ENCODE data around the gene SLC9A8.

The SLC9A8 gene

DNA sequence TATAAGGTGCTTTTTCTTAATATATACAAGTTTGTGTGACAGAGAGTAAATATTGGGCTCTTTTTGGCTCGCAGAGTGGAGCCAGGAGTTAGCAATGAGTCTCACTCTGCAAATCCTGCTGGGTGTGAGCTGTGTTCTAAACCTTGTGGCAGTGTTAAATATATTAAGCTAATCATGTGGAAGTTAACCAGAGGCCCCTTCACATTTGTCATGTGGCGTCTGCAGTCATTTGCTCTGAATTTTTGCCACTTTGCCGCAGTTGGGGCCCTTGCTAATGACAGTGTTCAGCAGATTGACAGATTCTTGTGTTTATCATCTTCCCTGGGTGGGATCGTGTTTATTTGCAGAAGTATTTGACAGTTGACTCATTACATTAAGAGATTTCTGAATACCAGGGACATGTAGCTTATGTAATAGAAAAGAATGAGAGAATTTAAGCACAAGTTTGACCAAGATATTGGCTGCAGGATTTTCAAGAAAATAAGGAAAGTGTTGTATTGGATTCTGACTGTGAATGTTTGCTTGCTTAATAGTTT is 64.8 kb downstream of the SLC9A8 start:
- DNase-seq (ENCODE audit: low spot score) = peak; percentile 40

DNA sequence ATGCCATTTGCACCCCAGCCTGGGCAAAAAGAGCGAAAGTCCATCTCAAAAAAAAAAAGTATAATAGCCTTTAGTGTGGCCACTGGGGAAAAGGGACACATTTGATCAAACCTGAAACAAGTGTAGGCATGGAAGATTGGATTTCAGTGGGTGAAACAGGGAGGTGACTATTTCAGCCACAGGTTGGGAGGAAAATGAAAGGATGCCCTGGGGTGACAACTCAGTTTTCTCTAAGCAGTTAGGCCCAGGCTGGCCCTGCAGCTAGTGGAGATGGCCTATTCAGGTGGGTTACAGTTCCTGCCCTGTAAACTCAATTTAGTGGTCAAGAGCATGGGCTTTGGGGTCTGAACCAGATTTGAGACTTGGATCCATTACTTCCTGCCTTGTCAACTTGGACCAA is 66.3 kb downstream of the SLC9A8 start:
- no peak for DNase-seq (ENCODE audit: low spot score)

DNA sequence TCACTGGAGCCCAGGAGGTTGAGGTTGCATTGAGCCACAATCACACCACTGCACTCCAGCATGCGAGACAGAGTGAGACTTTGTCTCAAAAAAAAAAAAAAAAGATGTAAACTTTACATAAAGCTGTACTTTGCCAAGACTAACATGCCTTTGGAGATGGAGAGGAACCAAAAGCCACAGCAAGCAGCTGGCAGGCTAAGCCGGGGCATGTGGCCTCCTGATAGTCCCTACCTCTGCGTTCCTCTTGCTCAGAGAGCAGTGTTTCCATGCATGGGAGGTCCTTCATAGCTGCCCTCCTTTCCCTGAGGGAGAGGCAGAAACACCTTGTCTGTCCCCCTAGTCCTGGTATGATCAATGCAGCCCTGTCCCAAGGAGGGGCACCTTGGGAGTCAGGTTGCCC is 67.5 kb downstream of the SLC9A8 start:
- DNase-seq (ENCODE audit: low spot score) = no peak

DNA sequence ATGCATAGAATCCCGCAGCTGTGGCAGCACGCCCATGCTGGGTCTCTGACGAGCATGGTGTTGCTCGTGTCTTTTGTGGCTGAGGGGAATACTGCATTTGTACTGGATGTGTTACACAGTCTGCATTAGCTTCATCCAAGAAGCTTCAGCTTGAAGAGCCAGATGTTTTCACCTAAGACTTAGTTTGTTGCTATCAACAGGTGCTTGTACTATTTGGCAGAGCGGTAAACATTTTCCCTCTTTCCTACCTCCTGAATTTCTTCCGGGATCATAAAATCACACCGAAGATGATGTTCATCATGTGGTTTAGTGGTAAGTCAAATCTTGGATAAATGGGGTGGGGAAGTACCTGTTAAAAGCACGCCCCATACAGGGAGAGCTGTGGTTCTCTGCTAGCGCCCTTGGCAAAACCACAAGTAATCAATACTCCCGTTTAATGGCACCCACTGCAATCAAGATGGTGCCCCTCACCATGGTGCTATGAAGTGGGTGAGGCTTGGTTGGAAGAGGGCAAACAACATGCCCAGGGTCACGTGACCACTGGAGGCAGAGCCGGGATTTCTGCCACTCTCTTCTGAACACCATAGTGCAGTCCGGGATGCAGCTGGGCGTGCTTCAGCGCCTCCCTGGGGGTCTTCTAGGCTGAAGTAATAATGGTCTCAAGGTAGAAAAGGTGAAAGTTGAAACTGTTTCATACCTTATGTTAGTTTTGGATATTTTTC is 68.3 kb downstream of the SLC9A8 start:
- no peak for DNase-seq (ENCODE audit: low spot score)

DNA sequence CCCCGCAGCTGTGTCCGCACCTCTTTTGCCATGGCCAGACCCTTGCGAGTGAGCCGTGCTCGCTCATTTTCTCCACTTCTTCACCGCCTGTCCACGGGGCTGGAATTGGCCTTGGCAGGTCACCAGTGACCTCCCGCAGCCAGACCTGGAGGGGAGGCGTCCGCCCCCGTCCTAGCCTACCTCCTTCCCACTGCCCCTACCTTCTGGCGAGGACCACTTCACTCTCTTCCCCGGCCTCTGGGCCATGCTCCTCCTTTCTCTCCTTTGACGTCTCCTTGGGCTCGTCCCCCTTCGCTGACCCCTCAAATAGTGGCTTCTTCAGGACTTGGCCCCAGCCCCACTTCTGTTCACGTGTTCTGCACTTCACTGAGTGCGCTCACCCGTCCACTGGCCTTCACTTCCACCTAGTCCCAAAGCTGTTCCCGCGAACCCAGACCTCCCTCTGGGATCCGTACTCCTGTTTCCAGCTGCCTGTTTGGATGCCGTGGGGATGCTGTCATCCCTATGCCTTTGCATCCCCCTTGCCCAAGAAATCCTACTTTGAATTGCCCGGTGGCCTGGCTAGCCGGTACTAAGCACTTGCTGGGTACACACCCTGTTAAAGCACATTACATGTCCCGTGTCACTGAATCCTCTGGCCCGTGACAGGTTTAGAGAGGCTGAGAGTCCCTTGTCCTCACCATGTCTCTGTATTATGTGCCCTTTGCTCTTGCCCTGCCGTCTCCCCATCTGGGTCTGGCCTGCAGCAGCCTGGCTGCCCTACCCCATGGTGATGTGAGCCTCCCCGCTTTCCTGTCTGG is 69.7 kb downstream of the SLC9A8 start:
- DNase-seq (ENCODE audit: low spot score) = no peak

DNA sequence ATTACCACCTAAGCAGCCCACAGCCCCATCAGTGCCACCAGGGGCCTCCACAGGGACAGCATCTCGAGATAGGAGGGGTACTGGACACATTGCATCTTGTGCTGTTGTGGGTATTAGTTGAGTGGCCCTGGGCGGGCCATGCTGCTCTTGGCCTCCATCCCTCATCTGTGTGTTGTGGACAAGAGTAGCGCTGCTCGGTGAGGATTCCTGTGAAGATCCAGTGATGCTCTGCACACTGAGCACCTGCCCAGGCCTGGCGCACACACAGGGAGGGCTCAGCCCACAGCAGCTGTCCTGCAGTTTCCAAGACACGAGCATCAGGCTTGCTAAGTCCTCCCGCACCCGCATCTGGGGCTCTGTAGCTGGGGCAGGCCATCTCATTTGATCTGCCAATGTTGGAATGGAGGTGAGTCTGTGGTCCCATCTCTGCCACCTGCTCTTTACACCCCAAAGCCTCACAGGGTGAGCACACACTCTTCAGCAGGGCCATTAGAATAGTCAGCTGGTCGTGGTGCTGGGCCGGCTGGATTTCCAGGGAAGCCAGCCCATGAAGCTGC is 70.7 kb downstream of the SLC9A8 start:
- DNase-seq (ENCODE audit: low spot score) = no peak

DNA sequence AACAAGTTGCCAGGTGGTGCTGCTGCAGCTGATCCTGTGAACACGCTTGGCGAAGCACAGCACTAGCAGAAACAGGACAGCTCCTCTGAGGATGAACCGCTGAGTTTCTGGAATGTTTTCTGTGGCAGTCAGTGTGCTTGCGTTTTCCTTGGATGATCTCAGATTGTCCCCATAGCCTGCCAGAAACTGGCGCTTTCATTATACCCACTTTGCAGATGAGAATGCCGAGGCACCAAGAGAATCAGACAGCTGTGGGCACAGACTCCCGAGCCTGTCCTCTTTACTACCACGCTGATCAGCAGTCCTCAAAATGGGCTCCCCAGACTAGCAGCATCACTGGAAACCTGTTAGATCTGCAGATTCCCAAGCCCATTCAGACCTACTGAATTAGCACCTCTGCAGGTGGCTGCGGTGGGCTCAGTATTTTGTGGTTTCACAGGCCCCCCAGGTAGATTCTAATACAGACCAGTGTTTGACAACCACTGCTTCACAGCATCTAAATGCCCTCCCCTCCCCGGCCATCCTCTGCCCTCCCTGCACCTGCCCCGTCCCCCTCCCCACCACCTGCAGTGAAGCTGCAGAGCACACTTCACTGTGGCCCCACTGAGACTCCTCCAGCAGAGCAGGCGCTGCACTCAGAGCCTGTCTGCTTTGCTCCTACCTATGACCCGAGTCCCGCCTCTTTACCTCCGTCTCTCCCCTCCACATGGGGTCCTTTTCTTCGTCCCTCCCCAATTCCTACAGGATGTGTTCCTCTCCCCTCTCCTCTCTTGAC is 73.1 kb downstream of the SLC9A8 start:
- DNase-seq (ENCODE audit: low spot score) = no peak

DNA sequence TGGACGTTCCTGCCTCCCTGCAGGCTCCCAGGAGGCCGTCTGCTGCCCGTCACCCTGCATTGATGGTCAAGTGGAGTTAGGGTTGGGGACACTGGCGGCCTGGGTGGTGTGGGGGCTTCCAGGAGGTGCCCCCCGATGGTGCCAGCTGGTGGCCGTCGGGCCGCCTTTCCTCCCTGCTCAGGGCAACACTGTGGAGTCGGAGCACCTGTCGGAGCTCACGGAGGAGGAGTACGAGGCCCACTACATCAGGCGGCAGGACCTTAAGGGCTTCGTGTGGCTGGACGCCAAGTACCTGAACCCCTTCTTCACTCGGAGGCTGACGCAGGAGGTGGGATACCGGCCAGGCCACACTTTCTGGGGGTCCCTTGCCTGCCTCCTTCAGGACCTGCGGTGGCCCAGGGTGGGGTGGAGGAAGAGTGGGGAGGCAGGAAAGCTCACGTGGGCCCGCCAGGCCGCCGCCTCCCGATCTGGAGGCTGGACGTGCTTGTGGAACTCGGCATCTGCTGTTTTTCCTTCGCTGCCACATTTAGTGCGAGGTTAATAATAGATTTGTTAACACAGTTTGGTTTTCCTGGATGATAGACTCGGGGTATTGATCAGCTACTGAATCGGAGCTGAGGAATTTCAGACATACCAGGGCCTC is 74.1 kb downstream of the SLC9A8 start:
- no peak for DNase-seq (ENCODE audit: low spot score)

DNA sequence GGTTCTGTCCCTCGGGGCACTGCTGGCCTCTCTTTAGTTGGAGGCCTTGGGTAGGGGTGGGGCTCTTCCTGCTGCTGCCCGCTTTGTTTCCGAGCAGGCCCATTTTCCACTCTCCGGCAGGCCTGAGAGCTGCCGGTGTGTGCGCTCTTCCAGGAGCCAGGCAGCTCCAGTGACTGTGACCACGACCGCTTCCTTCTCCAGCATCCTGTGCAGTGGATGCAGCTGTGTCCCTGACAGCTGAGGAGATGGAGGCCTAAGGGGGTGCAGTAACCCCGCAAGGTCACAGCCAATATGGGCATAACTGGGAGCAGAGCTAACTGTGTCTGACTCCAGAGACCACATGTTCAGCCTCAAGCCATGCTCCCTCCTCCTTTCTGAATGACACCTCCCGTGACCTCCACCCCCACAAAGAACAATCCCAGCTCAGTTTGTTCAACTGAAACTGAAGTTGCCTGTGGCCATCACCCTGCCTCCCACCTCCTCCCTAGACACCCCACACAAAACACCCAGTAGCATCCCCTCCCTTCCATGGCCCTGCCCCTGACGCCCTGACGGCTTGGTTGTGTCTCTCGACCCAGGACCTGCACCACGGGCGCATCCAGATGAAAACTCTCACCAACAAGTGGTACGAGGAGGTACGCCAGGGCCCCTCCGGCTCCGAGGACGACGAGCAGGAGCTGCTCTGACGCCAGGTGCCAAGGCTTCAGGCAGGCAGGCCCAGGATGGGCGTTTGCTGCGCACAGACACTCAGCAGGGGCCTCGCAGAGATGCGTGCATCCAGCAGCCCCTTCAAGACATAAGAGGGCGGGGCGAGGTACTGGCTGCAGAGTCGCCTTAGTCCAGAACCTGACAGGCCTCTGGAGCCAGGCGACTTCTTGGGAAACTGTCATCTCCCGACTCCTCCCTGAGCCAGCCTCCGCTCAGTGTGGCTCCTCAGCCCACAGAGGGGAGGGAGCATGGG is 74.9 kb downstream of the SLC9A8 start:
- DNase-seq (ENCODE audit: low spot score) = no peak

DNA sequence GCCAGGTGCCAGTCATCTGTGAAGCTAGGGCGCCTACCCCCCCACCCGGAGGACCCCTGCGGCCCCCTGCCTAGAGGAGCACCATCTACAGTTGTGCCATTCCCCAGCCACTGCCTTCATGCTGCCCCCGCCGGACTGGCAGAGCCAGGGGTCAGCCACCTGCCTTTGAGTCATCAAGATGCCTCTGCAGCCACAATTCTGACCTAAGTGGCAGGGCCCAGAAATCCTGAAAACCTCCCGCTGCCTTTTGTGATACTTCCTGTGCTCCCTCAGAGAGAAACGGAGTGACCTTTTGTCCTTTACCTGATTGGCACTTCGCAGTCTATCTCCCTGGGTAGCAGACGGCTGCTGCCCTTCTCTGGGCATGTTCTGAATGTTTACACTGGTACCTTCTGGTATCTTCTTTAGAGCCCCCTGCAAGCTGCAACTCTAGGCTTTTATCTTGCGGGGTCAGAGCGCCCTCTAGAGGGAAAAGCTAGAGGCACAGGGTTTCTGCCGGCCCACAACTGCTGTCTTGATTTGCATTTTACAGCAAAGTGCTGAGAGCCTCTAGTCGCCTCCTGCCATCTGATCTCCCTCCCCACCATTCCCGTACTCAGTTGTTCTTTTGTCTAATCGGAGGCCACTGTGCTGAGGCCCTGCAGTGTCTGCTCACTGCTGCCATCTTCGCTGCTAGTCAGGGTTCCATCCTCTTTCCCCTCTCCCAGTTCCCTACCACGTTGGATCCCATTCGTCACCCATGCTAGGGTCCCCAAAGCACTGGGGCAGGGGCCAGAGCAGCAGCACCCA is 75.8 kb downstream of the SLC9A8 start:
- peak; percentile 78 for DNase-seq (ENCODE audit: low spot score)

DNA sequence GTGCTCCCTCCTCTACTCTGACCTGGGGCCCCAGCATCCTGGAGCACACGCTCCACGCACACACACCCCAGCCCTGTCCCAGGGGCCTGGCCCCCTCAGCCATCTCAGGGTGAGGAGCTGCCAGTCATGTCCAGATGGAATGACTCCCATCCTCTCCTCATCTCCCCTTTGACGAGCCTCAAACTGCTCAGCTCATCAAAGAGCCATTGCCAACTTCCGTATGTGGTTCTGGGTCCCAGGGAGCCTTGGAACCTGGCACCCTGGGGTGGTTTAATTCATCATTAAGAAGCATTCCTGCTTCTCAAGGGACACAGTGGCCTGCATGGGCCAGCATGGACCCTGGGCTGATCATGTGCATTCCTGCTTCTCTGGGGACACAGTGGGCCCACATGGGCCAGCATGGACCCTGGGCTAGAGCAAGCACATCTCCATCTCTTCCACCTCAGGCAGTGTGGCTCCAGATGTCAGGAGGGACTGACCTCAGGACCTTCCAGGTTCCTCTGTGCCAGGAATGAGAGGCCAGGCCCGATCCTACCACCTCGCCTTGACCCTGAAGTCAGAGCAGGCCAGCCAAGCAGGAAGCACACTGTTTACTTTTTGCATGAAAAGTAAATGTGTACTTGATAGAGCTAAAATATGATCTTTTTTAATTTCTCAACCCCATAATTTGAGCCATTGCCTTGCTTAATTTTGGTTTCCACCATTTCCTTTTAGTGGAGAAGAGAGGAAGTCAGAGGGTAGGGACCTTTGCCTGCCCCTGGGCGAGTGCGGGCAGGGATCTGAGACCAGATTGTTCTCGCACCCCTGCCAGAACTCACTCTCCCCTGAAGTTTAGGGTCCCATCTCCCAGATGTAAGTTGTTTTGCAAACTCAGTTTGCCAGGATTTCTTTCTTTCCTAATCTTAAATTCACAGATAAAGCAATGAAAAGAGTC is 76.6 kb downstream of the SLC9A8 start:
- DNase-seq (ENCODE audit: low spot score) = no peak

DNA sequence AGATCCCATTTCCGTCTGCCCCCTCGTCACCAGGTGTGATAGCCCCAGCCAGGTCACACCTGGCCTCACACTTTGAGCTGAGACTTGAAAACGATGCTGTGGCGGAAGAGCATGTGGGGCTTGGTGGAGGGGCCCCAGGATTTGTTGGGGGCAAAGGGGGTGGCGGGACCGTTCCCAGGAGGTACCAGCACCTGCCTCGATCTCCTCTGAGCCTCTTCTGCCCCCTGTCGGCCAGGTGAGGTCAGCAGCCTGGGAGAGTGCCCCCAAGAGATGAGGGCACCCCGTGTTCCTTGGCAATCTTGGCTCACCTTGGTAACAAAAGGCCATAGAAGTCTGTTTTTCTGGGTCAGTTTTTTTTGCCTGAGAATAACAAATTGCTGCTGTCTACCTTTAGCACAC is 77.3 kb downstream of the SLC9A8 start:
- DNase-seq (ENCODE audit: low spot score) = no peak

DNA sequence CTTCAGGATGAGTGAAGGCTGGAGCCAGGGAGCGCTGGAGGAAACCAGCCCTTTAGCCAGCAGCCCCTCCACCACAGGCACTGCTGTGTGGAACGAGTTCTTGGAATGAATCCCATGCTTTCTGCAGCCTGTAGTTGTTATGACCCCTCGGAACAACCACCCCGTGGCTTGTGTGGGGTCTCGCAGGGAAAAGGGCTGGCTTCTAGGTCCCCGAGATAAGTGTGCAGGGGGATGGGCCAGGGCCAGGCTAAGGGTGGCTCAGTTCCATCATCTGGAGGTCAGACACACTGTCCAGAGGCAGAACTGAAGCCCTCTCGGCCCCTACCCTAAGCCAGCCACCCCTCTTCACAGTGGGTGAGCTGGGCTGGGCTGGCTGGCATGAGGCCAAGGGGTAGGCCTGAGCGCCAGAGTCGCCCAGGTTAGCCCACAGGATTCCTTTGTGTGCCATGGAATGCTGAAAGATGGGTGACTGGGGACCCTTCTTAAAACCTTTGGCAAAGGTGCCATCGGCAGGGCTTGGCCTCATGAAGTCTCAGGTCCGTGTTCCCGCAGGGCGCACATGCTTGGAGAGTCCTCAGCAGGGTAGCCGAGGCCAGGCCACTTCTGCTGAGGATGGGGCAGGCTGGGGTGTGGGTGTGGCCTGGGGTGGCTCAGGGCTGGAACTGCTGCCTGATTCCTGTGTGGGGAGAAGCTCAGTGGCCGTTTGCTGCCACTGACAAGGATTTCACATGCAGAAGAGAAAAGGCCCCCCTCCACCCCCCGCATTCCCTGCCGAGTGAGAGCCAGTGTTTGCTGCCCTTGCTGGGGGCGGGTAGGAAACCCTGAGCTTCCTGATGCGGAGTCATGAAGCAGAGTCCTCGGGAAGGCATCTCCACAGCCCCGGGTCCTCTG is 78.1 kb downstream of the SLC9A8 start:
- no peak for DNase-seq (ENCODE audit: low spot score)

DNA sequence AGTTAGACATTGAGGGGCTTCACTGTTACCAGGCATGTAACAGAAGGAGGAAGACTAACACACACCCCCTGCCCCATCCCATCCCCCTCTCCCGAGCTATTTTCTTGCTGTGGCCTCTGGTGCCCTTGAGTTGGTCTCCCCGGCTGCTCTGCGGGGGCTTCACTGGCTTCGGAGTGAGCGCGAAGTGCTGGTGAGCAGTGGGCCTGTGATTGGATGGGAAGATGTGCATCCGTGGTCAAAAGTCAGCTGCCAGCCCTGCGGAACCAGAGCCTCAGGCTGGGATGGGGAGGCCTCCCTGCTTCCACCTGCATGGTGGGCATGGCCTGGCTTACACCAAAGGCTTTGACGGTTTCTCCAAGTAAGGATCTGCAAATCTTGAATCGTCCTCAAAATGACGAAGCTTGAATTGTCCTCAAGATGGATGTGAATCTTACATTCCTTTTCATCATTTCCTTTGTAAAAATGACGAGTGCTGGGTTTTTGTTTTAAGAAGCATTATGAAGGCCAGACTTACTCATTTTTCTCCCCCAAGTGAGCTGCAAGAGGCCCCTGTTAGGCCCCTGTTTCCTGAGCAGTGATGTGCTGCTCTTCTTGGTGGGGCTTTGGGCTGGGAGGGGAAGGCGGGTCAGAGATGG is 79.0 kb downstream of the SLC9A8 start:
- DNase-seq (ENCODE audit: low spot score) = no peak

DNA sequence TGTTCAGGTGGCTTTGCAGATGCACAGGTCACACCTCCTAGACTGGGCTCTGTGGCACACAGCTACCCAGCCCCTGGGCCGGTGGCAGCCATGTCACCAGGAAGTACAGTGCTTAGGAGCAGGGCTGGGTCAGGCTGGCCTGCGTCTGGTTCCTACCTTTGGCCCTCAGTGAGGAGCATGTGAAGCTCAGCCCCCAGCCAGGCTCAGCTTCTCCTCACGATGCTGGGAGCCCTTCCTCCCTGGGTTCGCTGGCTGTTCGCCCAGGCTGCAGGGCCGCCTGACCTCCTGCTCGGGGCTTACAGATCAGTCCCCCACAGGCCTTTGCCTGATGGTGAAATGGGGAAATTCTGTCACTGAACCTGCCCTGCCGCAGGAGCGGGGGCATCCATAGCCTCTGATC is 79.6 kb downstream of the SLC9A8 start:
- DNase-seq (ENCODE audit: low spot score) = no peak

DNA sequence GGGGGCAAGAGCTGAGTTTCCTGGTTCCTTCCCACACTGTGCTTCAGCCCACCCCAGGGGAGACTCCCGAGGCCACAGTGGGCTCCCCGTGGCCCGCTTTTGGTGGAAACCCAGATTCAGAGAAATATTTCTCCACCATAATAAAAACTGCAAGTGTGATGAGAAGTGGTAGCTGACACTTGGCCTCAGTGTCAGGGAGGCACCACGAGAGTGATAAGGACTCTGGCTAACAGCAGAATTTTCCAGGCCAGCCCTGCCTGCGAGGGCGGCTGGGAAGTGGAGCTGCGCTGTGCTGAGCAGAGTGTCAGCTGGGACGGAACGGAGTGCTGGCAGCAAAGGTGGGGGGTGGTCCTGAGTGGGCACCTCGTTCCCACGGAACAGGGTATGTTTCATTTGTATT is 80.2 kb downstream of the SLC9A8 start:
- no peak for DNase-seq (ENCODE audit: low spot score)
